ENCODE results near the gene PES1. TPM values are rescaled to one million over a fixed set of nuclear protein-coding genes. Genes with fewer than 3 reads are reported as not detected.
A peak's percentile ranks its signal among the peaks of the same experiment; 100 is the strongest.

PES1 gene
- total and polyA plus RNA-seq, 2 experiments from 2014 or later = 64.1 to 76.9 TPM

- TF ChIP-seq JUNB (IDR thresholded peaks at IDR 0.05; ENCODE audit: unreplicated experiment) (no peak), EZH2phosphoT487 (IDR thresholded peaks at IDR 0.05; ENCODE audit: unreplicated experiment) (no peak), EZH2 (IDR thresholded peaks at IDR 0.05; ENCODE audit: low read depth, unreplicated experiment) (no peak), POLR2AphosphoS5 (IDR thresholded peaks at IDR 0.05; ENCODE audit: low read depth) (no peak)
Observed at GRCh38 chr22:30609260-30610185, 17.8 kb upstream of the PES1 start (continued).

- Mint-ChIP-seq H3K36me3 (ENCODE audit: low read depth) (peaks cover 28% of the 10 kb centered on the region), H3K4me3 (peak overlapping the region; percentile 90), H3K4me1 (peaks cover 39% of the 10 kb centered on the region), H3K27ac (peak overlapping the region; percentile 96; the same call in 1 of the 2 replicates), H3K27me3 (ENCODE audit: insufficient read depth, low read depth, poor library complexity) (peaks cover 11% of the 10 kb centered on the region), H3K9me3 (no peaks in the 10 kb centered on the region; the same call in 2 of the 3 replicates)
- Histone ChIP-seq H4K20me1 (replicated peaks; ENCODE audit: insufficient read depth) (no peaks in the 10 kb centered on the region), H3K4me3 (peak overlapping the region; percentile 76; the same call in 1 of the 2 replicates), H3K4me1 (ENCODE audit: insufficient read depth) (peaks cover 36% of the 10 kb centered on the region), H3F3A (replicated peaks; ENCODE audit: low read depth) (peaks cover 6% of the 10 kb centered on the region; the same call in 1 of the 2 replicates), H2AFZ (no peak overlapping the region), H3K27ac (ENCODE audit: low read depth) (no peak overlapping the region), H3K9me2 (ENCODE audit: insufficient read depth) (no peaks in the 10 kb centered on the region), H3K4me2 (peak overlapping the region; percentile 90), H3K36me3 (ENCODE audit: insufficient read depth) (peaks cover 8% of the 10 kb centered on the region; the same call in 1 of the 2 replicates), H3K27me3 (ENCODE audit: insufficient read depth) (no peaks in the 10 kb centered on the region), H3K79me2 (replicated peaks; ENCODE audit: insufficient read depth) (peaks cover 8% of the 10 kb centered on the region)
- TF ChIP-seq POLR2AphosphoS5 (IDR thresholded peaks at IDR 0.05; ENCODE audit: low read depth) = no peak
- no peak for TF ChIP-seq JUNB (IDR thresholded peaks at IDR 0.05; ENCODE audit: unreplicated experiment)
- no peak for TF ChIP-seq NANOG (IDR thresholded peaks at IDR 0.05; ENCODE audit: borderline replicate concordance)
- no peak for TF ChIP-seq EZH2 (IDR thresholded peaks at IDR 0.05; ENCODE audit: low read depth, unreplicated experiment)
- ATAC-seq (no peak), DNase-seq (ENCODE audit: low spot score) (no peak)
Observed at GRCh38 chr22:30607939-30608338, 16.2 kb upstream of the PES1 start.

GRCh38 chr22:30607300-30607930 lies 15.7 kb upstream of the PES1 start:
- peaks cover 39% of the 10 kb centered on the region for H3K4me1 Mint-ChIP-seq
- H3K9me3 Mint-ChIP-seq = no peaks in the 10 kb centered on the region; the same call in 2 of the 3 replicates
- ATAC-seq = peak; percentile 4; the same call in 2 of the 3 replicates
- peak overlapping the region; percentile 96 for H3K27ac ChIP-seq (ENCODE audit: low read depth)
- peak overlapping the region; percentile 76 for H3K4me3 ChIP-seq
- H3K79me2 ChIP-seq (replicated peaks; ENCODE audit: insufficient read depth) = peaks cover 8% of the 10 kb centered on the region
- H3K27me3 ChIP-seq (ENCODE audit: insufficient read depth) = no peaks in the 10 kb centered on the region
- peak overlapping the region; percentile 96 for H3K27ac Mint-ChIP-seq
- peak overlapping the region; percentile 90 for H3K4me3 Mint-ChIP-seq
- H3K4me1 ChIP-seq (ENCODE audit: insufficient read depth) = peaks cover 36% of the 10 kb centered on the region
- H3K36me3 Mint-ChIP-seq (ENCODE audit: low read depth) = peaks cover 23% of the 10 kb centered on the region
- peaks cover 11% of the 10 kb centered on the region for H3K27me3 Mint-ChIP-seq (ENCODE audit: insufficient read depth, low read depth, poor library complexity)
- peak overlapping the region; percentile 96; the same call in 1 of the 2 replicates for H2AFZ ChIP-seq
- H3K9me2 ChIP-seq (ENCODE audit: insufficient read depth) = no peaks in the 10 kb centered on the region
- H4K20me1 ChIP-seq (replicated peaks; ENCODE audit: insufficient read depth) = no peaks in the 10 kb centered on the region
- H3F3A ChIP-seq (replicated peaks; ENCODE audit: low read depth) = peaks cover 6% of the 10 kb centered on the region; the same call in 1 of the 2 replicates
- H3K36me3 ChIP-seq (ENCODE audit: insufficient read depth) = peaks cover 8% of the 10 kb centered on the region; the same call in 1 of the 2 replicates
- H3K4me2 ChIP-seq = peak overlapping the region; percentile 90
- no peak for DNase-seq (ENCODE audit: low spot score)
- TF ChIP-seq EZH2phosphoT487 (IDR thresholded peaks at IDR 0.05; ENCODE audit: unreplicated experiment) (no peak), EZH2 (IDR thresholded peaks at IDR 0.05; ENCODE audit: low read depth, unreplicated experiment) (no peak), POLR2AphosphoS5 (IDR thresholded peaks at IDR 0.05; ENCODE audit: low read depth) (no peak), ZNF331 (CRISPR knock-in tag; IDR thresholded peaks at IDR 0.05; ENCODE audit: low read depth) (no peak)
- TF ChIP-seq, protein P1, sequence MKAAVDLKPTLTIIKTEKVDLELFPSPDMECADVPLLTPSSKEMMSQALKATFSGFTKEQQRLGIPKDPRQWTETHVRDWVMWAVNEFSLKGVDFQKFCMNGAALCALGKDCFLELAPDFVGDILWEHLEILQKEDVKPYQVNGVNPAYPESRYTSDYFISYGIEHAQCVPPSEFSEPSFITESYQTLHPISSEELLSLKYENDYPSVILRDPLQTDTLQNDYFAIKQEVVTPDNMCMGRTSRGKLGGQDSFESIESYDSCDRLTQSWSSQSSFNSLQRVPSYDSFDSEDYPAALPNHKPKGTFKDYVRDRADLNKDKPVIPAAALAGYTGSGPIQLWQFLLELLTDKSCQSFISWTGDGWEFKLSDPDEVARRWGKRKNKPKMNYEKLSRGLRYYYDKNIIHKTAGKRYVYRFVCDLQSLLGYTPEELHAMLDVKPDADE (IDR thresholded peaks at IDR 0.05) = no peak
- TF ChIP-seq, protein P2, sequence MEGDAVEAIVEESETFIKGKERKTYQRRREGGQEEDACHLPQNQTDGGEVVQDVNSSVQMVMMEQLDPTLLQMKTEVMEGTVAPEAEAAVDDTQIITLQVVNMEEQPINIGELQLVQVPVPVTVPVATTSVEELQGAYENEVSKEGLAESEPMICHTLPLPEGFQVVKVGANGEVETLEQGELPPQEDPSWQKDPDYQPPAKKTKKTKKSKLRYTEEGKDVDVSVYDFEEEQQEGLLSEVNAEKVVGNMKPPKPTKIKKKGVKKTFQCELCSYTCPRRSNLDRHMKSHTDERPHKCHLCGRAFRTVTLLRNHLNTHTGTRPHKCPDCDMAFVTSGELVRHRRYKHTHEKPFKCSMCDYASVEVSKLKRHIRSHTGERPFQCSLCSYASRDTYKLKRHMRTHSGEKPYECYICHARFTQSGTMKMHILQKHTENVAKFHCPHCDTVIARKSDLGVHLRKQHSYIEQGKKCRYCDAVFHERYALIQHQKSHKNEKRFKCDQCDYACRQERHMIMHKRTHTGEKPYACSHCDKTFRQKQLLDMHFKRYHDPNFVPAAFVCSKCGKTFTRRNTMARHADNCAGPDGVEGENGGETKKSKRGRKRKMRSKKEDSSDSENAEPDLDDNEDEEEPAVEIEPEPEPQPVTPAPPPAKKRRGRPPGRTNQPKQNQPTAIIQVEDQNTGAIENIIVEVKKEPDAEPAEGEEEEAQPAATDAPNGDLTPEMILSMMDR (conservative IDR thresholded peaks at IDR 0.05; ENCODE audit: low read depth in 2 of 2) = no peak

Data from GM23338 (cell line).